Measurements from ENCODE around the gene WDR26.

- no peak for TF ChIP-seq TOX (CRISPR knock-in tag; IDR thresholded peaks at IDR 0.05; ENCODE audit: borderline replicate concordance)
- no peak for TF ChIP-seq ZNF565 (CRISPR knock-in tag; conservative IDR thresholded peaks at IDR 0.05; ENCODE audit: low read depth)
- TF ChIP-seq ARNTL (CRISPR knock-in tag; IDR thresholded peaks at IDR 0.05; ENCODE audit: borderline replicate concordance, low read depth), result no peak
- no peak for TF ChIP-seq CSRNP3 (CRISPR knock-in tag; IDR thresholded peaks at IDR 0.05)
- TF ChIP-seq OSR1 (CRISPR knock-in tag; IDR thresholded peaks at IDR 0.05), result no peak
- no peak for TF ChIP-seq ZFP3 (CRISPR knock-in tag; IDR thresholded peaks at IDR 0.05)
- TF ChIP-seq CSDC2 (CRISPR knock-in tag; IDR thresholded peaks at IDR 0.05), result no peak
- TF ChIP-seq ZNF70 (CRISPR knock-in tag; IDR thresholded peaks at IDR 0.05), result no peak
- TF ChIP-seq SNAI2 (CRISPR knock-in tag; IDR thresholded peaks at IDR 0.05), result no peak
- TF ChIP-seq CREB5 (CRISPR knock-in tag; IDR thresholded peaks at IDR 0.05; ENCODE audit: low read depth), result no peak
- TF ChIP-seq PATZ1 (CRISPR knock-in tag; IDR thresholded peaks at IDR 0.05; ENCODE audit: borderline replicate concordance), result no peak
- TF ChIP-seq TSHZ2 (CRISPR knock-in tag; IDR thresholded peaks at IDR 0.05), result no peak
- TF ChIP-seq RARB (CRISPR knock-in tag; IDR thresholded peaks at IDR 0.05), result no peak
- TF ChIP-seq ZC3H10 (CRISPR knock-in tag; IDR thresholded peaks at IDR 0.05), result no peak
These were observed 744 bp upstream of the WDR26 start for GRCh38 chr1:224435318-224435763.

Measured in SK-N-SH treated with all-trans-retinoic acid at 6 μM for 48 hours (cell line).